PC-3 (cell line): ENCODE results near the gene ARF4. TPM values are rescaled to one million over a fixed set of nuclear protein-coding genes. Genes with fewer than 3 reads are reported as not detected.

ENCODE experiments used
- ATAC-seq: fragments of 200-7000 bp; cut with Tn5 transposase; 2 replicates; pipeline ENCODE4 v1.9.1; 2020; ENCODE audit warnings: mild to moderate bottlenecking, moderate library complexity
- BruUV-seq: library from RNA; stranded (reverse); fragments of 400-500 nt; replicated peaks from 2 replicates; lab custom pipeline; 2021; lab: Mats Ljungman, UMichigan
- CTCF ChIA-PET: fragments of 300-600 bp; sonication (Branson Sonifier 250); formaldehyde crosslinking; loops from one replicate; lab custom pipeline; 2022; ENCODE audit warnings: antibody characterized with exemption; lab: Charles Lee
- POLR2A ChIA-PET: fragments of 300-600 bp; sonication (Branson Sonifier 250); formaldehyde crosslinking; loops from one replicate; lab custom pipeline; 2022; ENCODE audit warnings: antibody characterized with exemption; ENCODE audit not compliant: unreplicated experiment; lab: Charles Lee
- DNase-seq: peaks from one replicate; pipeline ENCODE4 v3.0.0-alpha.2; 2015
- H2AFZ ChIP-seq: fragments of 300-600 bp; sonication (generic); 2 replicates; pipeline ENCODE4 v1.6.0; 2016; ENCODE audit warnings: antibody characterized with exemption, low read length
- H3F3A ChIP-seq: fragments of 300-600 bp; sonication (generic); one replicate; pipeline ENCODE4 v1.6.0; 2017; ENCODE audit warnings: antibody characterized with exemption, low read length, control low read depth, mild to moderate bottlenecking; ENCODE audit not compliant: unreplicated experiment
- H3K27ac ChIP-seq: fragments of 300-600 bp; sonication (generic); 2 replicates; pipeline ENCODE4 v1.5.1; 2016; ENCODE audit warnings: mild to moderate bottlenecking, low read length
- H3K27me3 ChIP-seq: fragments of 300-600 bp; sonication (generic); 2 replicates; pipeline ENCODE4 v1.6.1; 2016; ENCODE audit warnings: low read length, mixed read lengths
- H3K36me3 ChIP-seq: fragments of 300-600 bp; sonication (generic); 2 replicates; pipeline ENCODE4 v1.6.1; 2016; ENCODE audit warnings: low read depth, mixed run types, low read length, mixed read lengths
- H3K4me1 ChIP-seq: fragments of 300-600 bp; sonication (generic); 2 replicates; pipeline ENCODE4 v1.5.1; 2016; ENCODE audit warnings: low read length; ENCODE audit not compliant: insufficient read depth
- H3K4me2 ChIP-seq: fragments of 300-600 bp; sonication (generic); 2 replicates; pipeline ENCODE4 v1.6.0; 2016; ENCODE audit warnings: low read length
- H3K4me3 ChIP-seq: fragments of 300-600 bp; sonication (generic); 2 replicates; pipeline ENCODE4 v1.5.1; 2016; ENCODE audit warnings: mild to moderate bottlenecking, low read length, mixed read lengths
- H3K79me2 ChIP-seq: fragments of 300-600 bp; sonication (generic); 2 replicates; pipeline ENCODE4 v1.6.1; 2017; ENCODE audit warnings: low read length, mixed read lengths
- H3K9ac ChIP-seq: fragments of 300-600 bp; sonication (generic); 2 replicates; pipeline ENCODE4 v1.6.0; 2016; ENCODE audit warnings: mild to moderate bottlenecking, low read length
- H3K9me2 ChIP-seq: fragments of 300-600 bp; sonication (generic); replicated peaks from 2 replicates; pipeline ENCODE4 v1.6.1; 2016; ENCODE audit warnings: mixed run types, low read length, mixed read lengths
- H3K9me3 ChIP-seq: fragments of 300-600 bp; sonication (generic); 2 replicates; pipeline ENCODE4 v1.6.1; 2016; ENCODE audit warnings: low read length, mixed read lengths
- H4K20me1 ChIP-seq: fragments of 300-600 bp; sonication (generic); 2 replicates; pipeline ENCODE4 v1.6.1; 2016; ENCODE audit warnings: low read length, mixed read lengths
- CTCF ChIP-seq: fragments of 300-600 bp; sonication (generic); conservative IDR thresholded peaks from 2 replicates; pipeline ENCODE4 v1.5.1; 2017; ENCODE audit warnings: antibody characterized with exemption, low read depth, mild to moderate bottlenecking, low read length
- EZH2 ChIP-seq: fragments of 300-600 bp; sonication (generic); IDR thresholded peaks from one replicate; pipeline ENCODE4 v1.6.1; 2017; ENCODE audit warnings: antibody characterized with exemption, mild to moderate bottlenecking, low read length; ENCODE audit not compliant: unreplicated experiment
- EZH2phosphoT487 ChIP-seq: fragments of 300-600 bp; sonication (generic); IDR thresholded peaks from 2 replicates; pipeline ENCODE4 v1.6.1; 2018; ENCODE audit warnings: mild to moderate bottlenecking, antibody characterized with exemption, low read length, borderline replicate concordance
- intact Hi-C: fragments of 100-400 bp; cut with micrococcal nuclease; formaldehyde crosslinking; loops from 2 replicates; pipeline ENCODE4 v1.9.0; 2023
- total RNA-seq: library from RNA; depleted of rRNA; stranded (reverse); fragments of >200 nt; gene quantifications from 2 replicates; pipeline ENCODE4 v1.2.3, GENCODE V29; 2014

The ARF4 gene
- total RNA-seq, 1 experiment from 2014 or later: 135 TPM

DNA sequence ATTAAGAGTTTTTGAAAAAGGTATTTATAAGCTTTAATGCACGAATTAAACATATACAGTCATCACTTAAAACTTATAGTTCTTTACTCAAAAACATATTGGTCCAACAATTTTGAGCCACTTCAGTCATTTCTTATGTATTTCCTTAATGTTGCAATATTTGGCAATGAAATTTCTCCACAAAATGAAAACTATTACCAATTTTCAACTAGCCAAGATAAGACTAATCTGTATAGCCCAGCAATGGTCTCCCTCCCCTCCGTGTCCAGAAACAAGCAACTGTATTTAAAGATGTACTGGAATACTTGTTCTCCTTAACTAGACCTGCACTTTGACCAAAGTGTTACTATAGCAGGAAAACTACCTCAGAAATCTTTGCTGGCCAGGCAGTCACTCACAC lies 9.2 kb downstream of the ARF4 start:
- Histone ChIP-seq H3K9ac (no peak overlapping the region), H4K20me1 (peaks cover 66% of the 10 kb centered on the region), H2AFZ (no peak overlapping the region), H3K4me3 (no peak overlapping the region), H3K36me3 (peaks cover 4% of the 10 kb centered on the region; the same call in 1 of the 2 replicates), H3F3A (no peaks in the 10 kb centered on the region), H3K27ac (no peak overlapping the region), H3K79me2 (peaks cover 98% of the 10 kb centered on the region), H3K9me3 (no peaks in the 10 kb centered on the region), H3K27me3 (no peaks in the 10 kb centered on the region), H3K9me2 (no peaks in the 10 kb centered on the region), H3K4me2 (no peak overlapping the region), H3K4me1 (peaks cover 23% of the 10 kb centered on the region)
- ChIA-PET CTCF (interaction anchor here (0.7 kb wide), 1 partner anchor 57 kb away, joined by 3 read pairs; no protein-coding TSS in a partner anchor), POLR2A (no interaction called here)
- DNase-seq: no peak
- TF ChIP-seq CTCF: no peak
- no peak for TF ChIP-seq EZH2
- TF ChIP-seq EZH2phosphoT487: no peak
- no TSS peak for BruUV-seq
- no peak for ATAC-seq
- intact Hi-C loops: no loop called here

GRCh38 chr3:57586778-57587177 lies 10.4 kb downstream of the ARF4 start:
- H3K4me1 ChIP-seq: peaks cover 23% of the 10 kb centered on the region
- DNase-seq (no peak), ATAC-seq (no peak)
- no peak overlapping the region for H2AFZ ChIP-seq
- peaks cover 7% of the 10 kb centered on the region for H3K36me3 ChIP-seq
- no peak overlapping the region for H3K4me3 ChIP-seq
- no peak overlapping the region for H3K9ac ChIP-seq
- H3K9me3 ChIP-seq: no peaks in the 10 kb centered on the region
- intact Hi-C loops: no loop called here
- TF ChIP-seq EZH2phosphoT487: no peak
- CTCF ChIA-PET: no interaction called here
- H4K20me1 ChIP-seq: peaks cover 57% of the 10 kb centered on the region
- H3K9me2 ChIP-seq: no peaks in the 10 kb centered on the region
- no peaks in the 10 kb centered on the region for H3K27me3 ChIP-seq
- no peak overlapping the region for H3K27ac ChIP-seq
- BruUV-seq: no TSS peak
- no peaks in the 10 kb centered on the region for H3F3A ChIP-seq
- POLR2A ChIA-PET: interaction anchor here (0.7 kb wide), 1 partner anchor 123 kb away, joined by 6 read pairs; no protein-coding TSS in a partner anchor
- peaks cover 98% of the 10 kb centered on the region for H3K79me2 ChIP-seq
- no peak overlapping the region for H3K4me2 ChIP-seq

GRCh38 chr3:57583544-57583943 lies 13.6 kb downstream of the ARF4 start:
- ChIA-PET CTCF (no interaction called here), POLR2A (no interaction called here)
- Histone ChIP-seq H4K20me1 (peaks cover 49% of the 10 kb centered on the region), H3K27ac (peak overlapping the region; percentile 1; the same call in 1 of the 2 replicates), H3K9me2 (no peaks in the 10 kb centered on the region), H3K4me2 (peak overlapping the region; percentile 23; the same call in 1 of the 2 replicates), H3K9me3 (no peaks in the 10 kb centered on the region), H3K79me2 (peaks cover 93% of the 10 kb centered on the region), H2AFZ (no peak overlapping the region), H3K9ac (no peak overlapping the region), H3K36me3 (peaks cover 30% of the 10 kb centered on the region), H3K27me3 (no peaks in the 10 kb centered on the region), H3K4me3 (no peak overlapping the region), H3F3A (no peaks in the 10 kb centered on the region), H3K4me1 (peaks cover 23% of the 10 kb centered on the region)
- no peak for TF ChIP-seq EZH2phosphoT487
- TF ChIP-seq EZH2: no peak
- no peak for TF ChIP-seq CTCF
- intact Hi-C loops: loop anchor here (2.0 to 5.0 kb wide), 3 partner anchors 13 to 356 kb away; partner anchors contain the start of genes APPL1 and ARF4
- ATAC-seq (peak; percentile 86), DNase-seq (peak; percentile 55)
- BruUV-seq: no TSS peak
